ENCODE results near the gene CHMP5.

- TF ChIP-seq HDAC2 (IDR thresholded peaks at IDR 0.05) (no peak), GABPA (IDR thresholded peaks at IDR 0.05; ENCODE audit: low read depth) (no peak), POLR2A (IDR thresholded peaks at IDR 0.05; ENCODE audit: low read depth, low read length) (no peak), MXI1 (IDR thresholded peaks at IDR 0.05; ENCODE audit: low read depth, low read length) (no peak)
These were observed 65.1 kb downstream of the CHMP5 start for GRCh38 chr9:33329979-33330378.
